GM18868 (cell line): ENCODE results near the gene PPP2R2C.

Experiments
- ATAC-seq: cut with Tn5 transposase; IDR thresholded peaks from one replicate; pipeline ENCODE4 v1.9.1; 2021; ENCODE audit warnings: mild to moderate bottlenecking, moderate library complexity; ENCODE audit not compliant: unreplicated experiment

The PPP2R2C gene

DNA sequence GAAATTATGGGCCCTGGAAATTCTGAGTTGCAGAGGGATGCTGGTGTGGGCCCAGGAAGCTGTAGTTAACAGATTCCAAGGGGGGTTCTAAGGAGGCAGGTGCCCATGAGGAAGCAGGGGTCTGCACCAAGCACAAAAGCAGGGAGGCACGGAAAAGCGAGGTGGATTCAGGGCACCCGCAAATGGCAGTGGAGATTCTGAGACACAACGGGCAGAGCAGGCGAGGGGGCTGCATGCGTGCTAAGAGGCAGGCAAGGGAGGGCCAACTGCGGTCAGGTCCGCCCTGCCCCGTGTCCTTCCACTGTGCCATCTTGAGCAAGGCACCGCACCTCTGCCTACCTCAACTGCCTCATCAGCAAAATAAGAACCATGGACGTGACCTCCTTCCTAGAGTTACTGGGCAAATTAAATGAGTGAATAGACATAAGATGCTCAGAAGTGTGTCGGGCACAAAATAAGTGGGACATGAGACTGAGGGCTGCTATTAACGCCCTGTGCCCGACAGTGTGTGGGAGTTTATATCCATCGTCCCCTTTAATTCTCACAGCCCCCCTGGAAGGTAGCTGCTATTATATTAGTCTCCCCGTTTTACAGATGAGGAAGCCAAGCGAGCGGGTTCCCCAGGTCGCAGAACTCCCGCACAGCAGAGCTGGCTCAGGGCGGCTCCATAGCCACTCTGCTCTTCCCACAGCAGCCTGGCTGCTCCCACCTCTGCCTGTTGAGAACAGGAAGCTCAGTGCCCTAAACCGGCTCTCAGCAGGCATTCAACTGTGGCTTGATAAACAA, 67.6 kb downstream of the PPP2R2C start:
- no peak for ATAC-seq

DNA sequence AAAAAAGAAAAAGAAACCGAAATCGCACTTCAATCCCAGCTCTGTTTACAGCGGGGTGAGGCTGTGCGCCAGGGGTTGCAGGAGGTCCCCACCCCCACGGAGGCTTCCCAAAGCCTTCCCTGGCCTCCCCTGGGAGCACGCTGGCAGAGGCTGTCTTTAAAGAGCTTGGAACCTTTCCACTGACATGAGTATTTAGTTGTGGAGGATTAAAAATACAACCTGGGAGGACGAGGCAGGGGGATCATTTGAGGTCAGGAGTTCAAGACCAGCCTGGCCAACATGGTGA, 69.1 kb downstream of the PPP2R2C start:
- no peak for ATAC-seq

DNA sequence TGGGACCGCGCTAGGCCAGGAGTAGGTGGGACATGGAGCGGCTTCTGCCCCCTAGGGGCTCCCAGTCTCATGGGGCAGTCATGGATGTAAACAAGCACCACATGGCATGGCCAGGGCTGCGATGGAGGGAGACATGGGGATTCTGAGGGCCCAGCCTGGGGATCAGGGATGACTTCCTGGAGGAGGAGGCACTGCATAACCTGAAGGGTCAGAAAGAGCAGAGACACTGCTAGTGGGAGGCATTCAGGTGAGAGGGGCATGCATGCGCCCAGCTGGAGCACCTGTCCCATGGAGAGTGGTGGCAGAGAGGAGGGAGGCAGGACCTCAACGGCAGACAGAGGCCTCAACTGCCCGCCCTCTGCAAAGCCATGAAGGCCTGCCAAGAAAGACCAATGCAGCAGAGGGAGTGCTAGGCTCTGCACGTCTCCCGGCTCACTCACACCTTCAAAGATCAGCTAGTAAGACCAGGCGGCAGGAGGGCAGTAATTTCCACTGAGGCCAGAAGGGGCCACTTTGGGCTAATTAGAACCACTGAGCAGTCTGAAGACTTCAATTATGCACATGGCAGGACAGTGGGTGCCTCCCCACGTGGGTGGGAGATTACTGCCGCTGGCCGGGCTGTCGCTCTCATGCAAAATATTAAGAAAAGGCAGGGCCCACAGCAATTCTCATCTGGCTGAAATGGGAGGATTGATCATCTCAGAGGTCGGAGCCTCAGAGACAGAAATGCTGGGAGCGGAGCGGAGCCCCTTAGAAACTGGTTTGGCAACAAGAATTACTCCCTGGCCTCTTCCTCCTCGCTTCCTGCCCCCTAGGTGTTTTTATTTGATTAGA, 69.6 kb downstream of the PPP2R2C start:
- ATAC-seq, result no peak

DNA sequence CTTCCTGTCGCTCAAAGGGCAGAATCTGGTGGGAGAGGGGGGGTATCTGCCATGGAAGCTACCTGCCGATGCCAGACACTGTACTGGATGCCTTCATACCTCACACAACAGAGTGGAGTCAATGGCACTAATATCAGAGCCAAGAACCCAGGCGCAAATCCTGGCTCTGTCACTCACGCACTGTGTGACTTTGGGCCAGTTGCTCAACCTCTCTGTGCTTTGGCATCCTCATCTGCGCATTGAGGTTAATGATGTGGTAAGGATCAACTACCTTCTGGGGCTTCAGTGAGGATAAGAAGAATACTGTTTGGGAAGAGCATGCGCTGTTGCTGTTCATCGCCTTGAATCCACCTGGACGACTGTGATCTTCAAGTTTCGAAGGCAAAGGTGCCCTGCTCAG, 70.6 kb downstream of the PPP2R2C start:
- no peak for ATAC-seq

DNA sequence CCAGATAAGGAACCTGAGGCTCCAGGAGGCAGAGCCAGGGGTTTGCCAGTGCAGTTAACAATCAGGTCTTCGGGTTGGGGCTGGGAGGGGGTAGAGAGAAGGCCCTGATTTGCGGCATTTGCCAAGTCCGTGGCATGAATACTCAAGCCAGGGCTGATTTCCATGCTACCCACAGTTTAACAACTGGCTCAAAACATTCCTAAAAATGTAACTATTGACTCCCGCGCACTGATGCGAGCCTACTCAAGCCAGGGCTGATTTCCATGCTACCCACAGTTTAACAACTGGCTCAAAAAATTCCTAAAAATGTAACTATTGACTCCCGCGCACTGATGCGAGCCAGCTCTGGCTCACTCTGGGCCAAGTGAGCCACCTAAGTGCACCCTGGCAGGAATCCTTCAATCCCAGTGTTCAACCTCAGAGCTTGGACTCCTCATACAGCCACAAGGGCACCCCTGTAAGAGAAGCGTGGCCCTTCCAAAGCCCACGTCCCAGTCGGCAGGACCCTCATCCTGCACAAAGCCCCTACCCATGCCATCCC, 75.6 kb downstream of the PPP2R2C start:
- ATAC-seq, result no peak

DNA sequence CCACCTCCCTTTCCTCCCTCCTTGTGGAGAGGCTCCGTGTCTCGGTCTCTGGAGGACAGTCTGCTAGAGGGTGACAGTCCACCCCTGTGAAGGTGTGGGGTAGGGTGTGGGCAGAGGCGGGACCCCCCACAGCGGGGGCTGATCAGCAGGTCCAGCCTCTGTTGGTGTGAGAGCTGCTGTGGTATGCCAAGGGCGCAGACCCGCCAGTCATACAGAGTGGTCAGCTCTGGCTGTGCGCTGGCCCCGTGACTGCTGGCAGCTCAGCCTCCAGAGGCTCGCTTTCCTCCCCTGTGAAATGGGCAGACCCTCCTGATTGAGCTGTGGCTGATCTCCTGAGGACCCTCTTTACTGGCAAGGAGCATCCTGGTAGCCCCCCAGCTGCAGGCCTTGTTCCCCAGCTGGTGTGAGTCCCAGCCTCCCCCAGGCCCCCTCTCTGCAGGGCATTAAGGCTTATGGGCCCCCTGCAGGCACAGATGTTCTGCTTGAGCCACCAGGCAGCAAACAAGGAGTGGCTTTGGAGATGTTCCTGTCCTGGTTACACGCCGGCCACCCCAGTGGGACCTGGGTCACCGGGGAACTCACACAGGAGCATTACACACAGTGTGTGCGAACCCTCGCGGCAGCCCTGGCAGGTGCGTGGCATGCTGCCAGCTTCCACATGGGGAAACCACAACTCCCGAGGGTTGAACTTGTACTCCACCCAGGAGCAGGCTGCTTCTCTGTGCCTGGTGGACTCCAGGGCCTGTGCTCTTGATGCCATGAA, 76.8 kb downstream of the PPP2R2C start:
- no peak for ATAC-seq

DNA sequence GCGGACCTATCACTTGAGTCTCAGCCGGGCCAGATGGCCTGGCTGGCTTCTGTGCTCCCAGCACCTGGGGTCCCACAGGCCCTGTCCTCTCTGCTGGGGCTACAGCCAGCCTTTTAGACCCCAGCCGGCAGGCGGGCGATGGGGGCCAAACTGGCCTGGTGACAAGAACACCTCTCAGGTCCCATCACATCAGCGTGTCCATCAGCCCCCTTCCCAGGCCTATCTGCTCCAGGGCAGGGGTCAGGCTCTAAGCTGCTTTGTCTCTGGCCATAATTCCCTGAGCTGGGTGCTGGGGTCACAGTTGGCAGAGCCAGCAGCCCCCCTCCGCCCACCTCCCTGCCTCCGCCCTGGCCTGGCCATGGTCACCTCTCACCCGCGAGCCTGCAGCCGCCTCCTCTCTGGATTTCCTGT, 77.7 kb downstream of the PPP2R2C start:
- no peak for ATAC-seq

DNA sequence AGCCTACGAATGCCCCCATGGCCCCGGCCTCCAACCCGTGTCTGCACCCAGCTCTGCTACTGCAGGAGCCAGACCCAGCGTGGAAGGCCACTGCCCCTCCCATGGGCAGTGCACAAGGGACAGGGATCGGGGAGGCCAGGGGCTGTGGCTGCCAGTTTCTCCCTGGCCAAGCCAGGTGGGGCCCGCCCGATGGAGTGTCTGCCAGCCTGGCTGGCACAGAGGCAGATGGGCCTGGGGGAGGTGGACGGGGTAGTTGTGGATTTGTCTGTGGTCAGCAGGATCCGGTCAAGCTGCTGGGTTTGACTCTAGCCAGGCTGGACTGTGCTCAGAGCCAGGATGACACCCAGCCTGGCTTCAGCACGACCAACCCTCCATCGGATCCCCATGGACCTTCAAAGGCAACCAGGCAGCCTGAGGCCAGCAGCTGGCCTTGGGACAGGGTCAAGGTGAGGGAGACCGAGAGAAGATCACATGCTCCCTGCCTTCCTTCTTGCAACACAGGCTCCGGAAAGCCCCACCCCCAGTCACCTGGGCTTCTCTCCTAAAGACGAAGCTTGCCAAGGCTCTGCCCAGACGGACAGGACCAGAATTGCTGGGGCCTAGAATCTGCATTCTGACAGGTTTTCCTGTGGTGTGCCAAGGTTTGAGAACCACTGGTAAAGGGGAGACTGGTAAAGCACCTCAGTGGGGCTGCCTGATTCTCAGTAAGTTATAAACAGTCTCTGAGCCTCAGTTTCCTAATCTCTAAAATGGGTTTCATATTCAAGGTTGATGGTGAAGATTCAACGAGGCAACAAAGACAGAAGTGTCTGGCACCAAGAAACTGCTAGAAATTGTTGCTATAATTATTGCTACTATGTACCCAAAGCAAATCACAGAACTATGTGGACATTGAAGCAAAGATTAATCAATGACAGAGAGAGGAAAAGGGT, 78.6 kb downstream of the PPP2R2C start:
- no peak for ATAC-seq

DNA sequence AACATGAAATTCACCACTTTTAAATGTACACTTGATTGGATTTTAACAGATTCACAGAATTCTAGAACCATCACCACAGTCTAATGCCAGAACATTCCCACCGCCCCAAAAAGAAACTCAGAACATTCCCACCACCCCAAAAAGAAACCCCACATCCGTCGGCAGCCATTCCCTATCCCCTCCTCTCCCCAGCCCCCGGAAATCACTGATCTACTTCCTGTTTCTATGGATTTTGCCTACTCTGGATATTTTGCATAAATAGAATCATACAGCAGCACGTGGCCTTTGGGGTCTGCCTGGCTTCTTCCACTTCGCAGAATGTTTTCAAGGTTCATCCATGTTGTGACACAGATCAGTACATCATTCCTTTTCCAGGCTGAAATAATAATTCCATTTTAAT, 79.3 kb downstream of the PPP2R2C start:
- no peak for ATAC-seq

DNA sequence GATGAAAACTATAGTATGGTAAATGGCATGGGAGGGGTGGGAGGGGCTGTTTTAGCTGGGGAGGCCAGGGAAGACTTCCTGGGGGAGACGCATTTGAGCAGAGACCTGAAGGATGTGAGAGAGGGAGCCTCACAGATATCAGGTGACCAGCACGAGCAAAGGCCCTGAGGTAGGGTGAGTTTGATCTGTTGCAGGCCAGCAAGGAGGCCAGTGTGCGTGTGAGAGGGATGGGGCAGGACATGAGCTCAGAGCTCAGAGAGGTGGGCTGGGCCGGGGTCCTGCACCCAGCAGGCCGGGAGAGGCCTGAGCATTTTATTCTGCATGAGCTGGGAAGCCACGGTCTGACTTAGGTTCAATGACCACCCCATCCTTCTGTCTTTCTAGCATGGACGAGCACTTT, 80.0 kb downstream of the PPP2R2C start:
- ATAC-seq, result no peak

DNA sequence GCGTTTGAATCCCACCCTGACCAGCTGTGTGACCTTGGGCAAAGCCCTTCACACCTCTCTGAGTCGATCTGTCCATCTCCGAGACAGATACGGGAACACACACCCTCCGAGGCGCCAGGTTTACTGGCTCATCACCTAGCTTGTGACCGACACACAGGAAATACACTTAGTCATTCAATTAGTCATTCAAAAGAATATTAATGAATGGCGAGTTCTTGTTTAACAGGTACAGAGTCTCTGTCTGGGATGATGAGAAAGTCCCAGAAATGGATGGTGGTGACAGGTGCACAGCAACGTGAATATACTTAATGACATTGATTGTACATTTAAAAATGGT, 80.6 kb downstream of the PPP2R2C start:
- no peak for ATAC-seq

DNA sequence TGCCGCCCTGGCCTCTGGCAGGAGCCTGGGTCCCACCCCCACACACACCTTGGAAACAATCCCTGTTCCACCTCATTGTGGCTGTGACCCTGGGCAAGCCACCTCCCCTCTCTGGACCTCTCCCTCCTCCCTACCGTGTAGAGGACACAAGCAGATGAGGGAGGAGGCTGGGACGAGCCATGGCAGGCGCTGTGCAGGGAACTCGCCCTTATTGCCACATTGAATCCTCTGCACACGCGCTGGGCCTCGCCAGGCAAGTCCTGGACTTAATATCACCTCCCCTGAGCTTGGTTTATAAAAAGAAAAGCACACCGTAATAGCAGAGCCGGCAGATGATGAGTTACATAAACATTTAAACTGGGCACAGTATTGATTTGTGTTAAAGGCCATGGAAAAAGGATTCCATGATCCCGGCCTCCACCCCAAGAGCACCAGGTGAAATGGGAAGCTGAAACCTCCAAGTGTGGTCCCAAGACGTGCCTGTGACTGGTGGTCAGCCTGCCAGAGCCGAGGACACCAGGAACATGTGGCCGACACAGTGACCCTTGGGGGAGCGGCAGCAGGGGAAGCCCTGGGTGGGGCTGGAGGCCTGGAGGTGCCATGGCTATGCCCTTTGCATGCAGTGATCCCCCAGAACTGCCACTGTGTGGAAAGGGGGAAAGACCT, 81.1 kb downstream of the PPP2R2C start:
- ATAC-seq, result no peak

DNA sequence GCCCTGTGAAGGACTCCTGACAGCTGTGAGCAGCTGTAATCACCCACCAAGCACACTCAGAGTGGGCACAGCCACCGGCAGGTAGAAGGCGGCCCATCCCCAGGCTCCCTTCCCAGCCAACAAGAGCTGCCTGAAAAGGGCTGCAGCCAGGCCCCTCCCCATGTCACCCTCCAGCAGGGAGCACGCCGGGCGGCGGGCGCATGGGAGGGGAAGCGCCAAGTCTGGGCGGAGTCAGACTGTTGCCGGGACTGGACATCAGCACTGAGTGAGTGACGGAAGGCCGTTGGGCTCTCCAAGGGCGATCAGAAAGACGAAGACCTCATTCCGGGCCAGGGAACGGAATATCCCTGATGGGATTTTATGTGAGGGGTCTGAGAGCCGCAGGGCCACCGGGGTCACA, 82.1 kb downstream of the PPP2R2C start:
- no peak for ATAC-seq

DNA sequence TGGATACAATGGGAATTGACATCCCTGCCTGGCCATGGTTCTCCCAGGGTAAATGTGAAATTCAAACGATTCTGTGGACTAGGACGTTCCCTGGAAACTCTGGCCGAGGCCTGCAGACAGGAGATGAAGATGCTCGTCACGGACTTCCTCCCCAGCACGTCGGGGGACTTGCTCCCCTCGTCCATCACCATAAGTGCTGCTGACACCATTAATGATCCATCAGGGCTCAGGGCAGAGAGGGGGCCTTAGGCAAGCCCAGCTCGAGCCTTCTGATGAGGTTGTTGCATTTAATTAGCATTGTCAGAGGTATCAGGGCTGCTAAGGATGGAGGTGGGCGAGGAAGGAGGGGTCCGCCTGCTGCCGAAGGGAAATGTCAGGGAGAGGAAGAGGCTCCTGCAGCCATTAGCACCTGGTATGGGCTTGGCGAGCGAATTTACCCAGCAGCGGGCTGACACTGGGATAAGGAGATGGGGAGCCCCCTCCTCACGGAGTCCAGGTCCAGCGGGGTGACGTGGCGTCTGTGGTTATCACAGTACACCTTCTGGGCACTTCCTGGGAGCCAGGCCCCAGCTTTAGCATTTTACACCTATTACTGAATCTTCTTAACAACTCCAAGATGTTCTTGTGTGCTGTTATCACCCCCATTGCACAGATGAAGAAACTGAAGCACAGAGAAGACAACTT, 83.1 kb downstream of the PPP2R2C start:
- ATAC-seq, result no peak

DNA sequence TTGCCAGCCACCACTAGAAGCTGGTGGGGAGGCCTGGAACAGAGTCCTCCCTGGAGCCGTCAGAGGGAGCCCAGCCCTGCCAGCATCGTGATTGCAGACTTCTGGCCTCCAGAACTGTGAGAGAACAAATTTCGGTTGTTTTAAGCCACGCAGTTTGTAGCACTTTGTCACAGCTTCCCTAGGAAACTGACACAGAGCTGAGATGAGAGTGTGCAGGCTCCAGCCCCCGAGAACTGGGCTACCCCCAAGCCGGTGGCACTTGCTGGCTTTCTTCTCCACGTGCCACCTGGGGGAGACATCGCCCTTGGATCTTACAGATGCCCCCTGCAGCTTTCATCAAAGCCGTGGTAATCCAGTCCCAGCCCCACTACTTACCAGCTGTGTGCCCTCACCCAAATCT, 83.7 kb downstream of the PPP2R2C start:
- no peak for ATAC-seq

DNA sequence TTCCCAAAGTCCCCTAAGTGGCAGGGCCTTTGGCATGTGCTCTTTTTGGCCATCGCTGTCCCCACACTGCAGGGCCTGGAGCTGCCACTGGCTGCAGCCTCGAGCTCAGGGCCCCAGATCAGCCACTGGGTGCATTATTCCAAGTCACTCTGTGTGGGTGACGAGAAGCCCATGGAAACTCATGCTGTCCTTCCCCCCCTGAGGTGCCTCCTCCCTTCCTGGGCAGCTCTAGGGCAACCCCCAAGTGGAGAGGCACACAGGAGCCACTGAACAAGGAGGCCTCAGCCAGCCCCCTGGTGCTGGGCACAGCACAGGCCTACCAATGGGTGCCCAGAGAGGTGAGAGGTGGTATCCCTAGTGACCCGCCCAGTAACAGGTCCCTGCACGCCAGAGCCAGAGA, 84.5 kb downstream of the PPP2R2C start:
- ATAC-seq, result no peak

DNA sequence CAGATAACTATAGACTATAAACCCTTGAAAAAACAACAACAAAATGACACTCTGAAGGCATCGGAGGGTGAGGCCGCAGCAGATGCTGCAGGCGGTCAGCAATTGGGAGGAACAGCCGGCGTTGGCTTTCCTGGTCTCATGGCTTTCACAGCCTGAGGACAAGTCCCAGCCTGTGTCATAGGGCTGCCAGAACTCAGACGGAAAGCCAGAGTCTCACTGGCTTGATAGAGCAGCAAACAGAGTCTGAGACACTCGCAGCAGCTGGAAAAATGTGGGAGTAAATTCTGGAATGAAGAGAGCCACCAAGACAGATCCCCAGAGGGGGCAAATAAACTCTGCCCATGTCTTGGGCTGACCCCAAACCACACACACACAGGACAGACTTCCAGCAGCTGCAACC, 86.3 kb downstream of the PPP2R2C start:
- ATAC-seq, result no peak

DNA sequence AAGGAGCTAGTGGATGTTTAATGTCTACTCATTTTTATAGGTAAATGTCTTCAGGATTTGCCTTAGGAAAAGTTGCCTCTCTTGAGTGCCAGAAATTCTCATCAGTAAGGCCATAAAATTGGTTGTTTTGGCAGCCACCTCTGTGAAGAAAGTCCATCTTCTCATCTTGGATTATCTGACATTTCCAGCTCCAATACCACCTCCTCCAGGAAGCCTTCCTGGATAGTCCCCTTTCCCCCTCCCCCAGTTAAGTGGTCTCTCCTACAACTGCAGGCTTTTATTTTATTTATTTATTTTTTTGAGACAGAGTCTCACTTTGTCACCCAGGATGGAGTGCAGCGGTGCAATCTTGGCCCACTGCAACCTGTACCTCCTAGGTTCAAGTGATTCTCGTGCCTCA, 87.1 kb downstream of the PPP2R2C start:
- no peak for ATAC-seq

DNA sequence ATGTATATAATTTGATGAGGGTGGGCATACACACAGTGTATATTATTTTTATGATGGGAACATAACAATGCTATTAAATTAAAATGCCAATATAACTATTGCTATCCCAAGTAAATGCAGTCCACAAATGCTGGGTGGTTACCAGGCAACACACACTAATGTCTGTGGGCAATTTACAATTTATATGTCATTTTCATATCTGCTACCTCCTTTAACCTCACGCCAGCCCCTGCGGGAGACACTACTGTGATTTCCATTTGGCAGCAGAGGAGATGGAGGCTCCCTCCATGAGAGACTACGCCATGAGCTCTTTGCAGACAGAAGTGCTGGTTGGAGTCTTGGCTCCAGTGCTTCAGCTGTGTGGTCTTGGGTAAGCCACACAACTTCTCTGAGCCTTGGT, 87.9 kb downstream of the PPP2R2C start:
- no peak for ATAC-seq

DNA sequence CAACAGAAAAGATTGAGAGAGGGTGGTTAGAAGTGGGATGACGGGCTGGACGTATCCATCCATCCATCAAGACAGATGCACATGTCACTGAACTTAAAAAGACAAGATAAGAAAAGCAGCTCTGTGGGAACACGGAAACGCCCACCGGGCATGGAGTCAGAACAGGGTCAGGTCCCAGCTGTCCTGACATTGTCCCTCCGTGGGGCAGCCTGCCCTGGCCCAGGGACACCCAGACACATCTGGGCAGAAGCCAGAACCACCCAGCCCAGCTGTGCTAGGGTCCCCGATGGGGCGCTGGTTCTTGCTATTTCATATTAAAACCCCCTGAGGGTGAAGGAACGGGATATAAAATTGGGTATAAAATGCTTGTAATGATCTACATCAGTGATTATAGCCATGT, 88.5 kb downstream of the PPP2R2C start:
- no peak for ATAC-seq
